GM19452 (cell line): ENCODE measurements around the gene FBXL5.

Experiments
- ATAC-seq: cut with Tn5 transposase; IDR thresholded peaks from one replicate; pipeline ENCODE4 v1.9.1; 2021; ENCODE audit not compliant: unreplicated experiment

FBXL5 gene

DNA sequence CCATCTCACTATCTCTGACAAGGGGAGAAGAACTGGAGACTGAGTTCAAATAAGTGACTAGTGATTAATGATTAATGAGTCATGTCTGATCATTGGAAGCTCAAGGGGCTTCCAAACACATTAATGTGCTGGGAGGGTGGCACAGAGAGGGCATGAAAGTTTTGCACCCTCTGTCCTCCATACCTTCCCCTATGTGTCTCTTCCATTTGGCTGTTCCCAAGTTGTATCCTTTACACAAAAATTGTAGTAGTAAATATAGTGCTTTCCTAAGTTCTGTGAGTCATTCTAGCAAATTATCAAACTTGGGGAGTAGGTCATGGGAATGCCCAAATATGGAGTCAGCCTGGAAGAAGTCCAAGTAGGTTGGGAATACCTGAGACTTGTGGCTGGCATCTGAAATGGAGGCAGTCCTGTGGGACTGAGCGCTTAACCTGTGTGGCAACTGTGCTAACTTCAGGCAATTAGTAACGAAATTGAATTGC is 22.4 kb upstream of the FBXL5 start:
- ATAC-seq: no peak

- no peak for ATAC-seq
These were observed 21.7 kb upstream of the FBXL5 start for GRCh38 chr4:15676899-15677298.

DNA sequence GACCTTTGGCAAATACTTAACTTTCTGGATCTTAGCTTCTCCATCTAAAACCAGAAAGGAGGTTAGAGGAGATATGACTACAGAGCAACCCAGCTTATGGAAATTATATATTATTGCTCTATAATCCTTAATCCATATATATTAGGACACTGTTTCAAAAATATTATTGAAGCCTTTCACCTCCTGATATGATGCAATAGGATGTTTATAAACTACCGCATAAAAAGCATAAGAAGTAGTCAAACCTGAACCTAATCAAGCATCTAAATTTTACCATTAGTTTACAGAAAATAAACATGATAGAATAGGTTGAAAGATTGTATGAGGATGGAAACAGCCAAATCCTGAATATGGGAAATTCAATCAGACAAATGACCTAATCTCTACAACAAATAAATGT is 20.9 kb upstream of the FBXL5 start:
- no peak for ATAC-seq

DNA sequence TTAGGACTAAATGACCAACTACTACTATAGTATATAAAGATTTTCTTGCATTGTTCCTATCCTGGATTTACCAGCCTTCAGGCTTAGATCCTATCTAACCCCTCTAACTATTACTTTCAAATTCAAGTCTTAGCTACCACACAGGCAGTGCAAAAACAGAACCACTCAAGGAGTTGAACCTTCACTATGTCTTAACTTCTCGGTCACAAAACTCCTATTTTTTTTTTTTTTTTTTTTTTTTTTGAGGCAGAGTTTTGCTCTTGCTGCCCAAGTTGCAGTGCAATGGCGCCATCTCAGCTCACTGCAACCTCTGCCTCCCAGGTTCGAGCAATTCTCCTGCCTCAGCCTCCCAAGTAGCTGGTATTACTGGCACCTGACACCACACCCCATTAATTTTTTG is 20.2 kb upstream of the FBXL5 start:
- ATAC-seq: no peak

GRCh38 chr4:15674926-15675325 is 19.8 kb upstream of the FBXL5 start:
- ATAC-seq: no peak

GRCh38 chr4:15674046-15674445 is 18.9 kb upstream of the FBXL5 start:
- ATAC-seq: no peak

- no peak for ATAC-seq
These were observed 18.2 kb upstream of the FBXL5 start for GRCh38 chr4:15673337-15673736.

GRCh38 chr4:15672101-15672500 is 16.9 kb upstream of the FBXL5 start:
- ATAC-seq: no peak

DNA sequence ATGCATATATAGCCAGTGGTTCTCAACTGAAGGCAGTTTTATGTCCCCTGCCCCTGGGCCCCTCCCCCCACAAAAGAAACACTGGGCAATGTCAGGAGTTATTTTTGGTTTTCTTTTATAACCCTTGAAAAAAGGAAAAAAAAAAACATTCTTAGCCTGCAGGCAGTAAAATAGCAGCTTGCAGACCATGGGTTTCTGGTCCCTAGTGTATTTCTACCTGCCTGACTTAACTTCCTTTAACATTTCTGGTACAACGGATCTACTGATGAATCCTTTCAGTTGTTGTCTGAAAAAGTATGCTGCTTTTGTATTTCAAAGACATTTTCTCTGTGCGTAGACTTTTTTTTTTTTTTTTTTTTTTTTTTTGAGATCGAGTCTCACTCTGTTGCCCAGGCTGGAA is 15.4 kb upstream of the FBXL5 start:
- no peak for ATAC-seq

DNA sequence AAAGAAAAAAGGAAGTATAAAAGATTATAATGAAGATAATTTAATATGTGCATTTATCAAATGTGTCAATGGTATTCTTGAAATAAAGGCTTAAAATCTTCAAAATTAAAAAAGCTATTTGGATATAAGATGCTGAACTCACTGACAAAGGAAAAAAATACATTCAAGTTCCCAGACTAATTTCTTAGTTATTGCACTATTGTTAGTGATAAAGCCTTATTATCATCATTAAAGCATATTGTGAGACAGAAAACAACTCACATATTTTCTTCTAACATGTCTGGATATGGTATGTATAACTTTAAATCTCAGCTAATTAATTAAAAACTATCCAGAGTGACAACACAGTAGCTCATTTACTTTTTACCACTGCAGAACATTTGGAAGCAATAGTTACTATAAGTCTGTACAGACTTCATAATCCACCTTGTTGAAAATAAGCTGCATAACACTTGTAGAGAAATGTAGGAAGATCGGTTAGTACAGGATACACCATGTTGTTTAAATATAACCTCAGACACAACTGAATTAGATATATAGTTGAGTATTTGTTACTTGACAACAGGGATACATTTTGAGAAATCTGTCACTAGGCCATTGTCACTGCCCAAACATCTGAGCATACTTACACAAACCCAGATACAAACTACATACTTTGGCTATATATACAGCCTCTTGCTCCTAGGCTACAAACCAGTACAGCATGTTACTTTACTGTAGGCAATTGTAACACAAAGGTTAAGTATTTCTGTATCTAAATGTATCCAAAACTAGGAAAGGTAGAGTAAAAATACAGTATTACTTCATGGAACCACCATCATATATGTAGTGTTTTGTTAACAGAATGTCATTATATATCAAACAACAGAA is 13.6 kb upstream of the FBXL5 start:
- no peak for ATAC-seq

DNA sequence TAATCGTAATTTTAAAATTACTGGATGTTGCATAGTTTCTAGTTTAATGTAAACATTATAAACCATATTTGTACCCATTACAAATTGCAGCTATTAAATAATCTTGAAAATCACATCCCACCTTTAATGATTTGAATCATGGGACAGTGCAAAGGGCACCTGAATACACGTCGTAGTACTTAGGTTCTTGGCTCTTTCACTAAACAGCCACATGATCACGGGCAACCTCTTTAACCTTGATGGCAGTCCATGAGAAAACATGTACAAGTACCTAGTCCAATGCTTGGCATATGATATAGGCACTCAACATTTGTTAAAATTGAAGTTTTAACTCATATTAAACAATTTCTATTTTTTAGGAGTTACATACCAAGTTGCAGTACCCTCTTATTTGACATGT is 11.8 kb upstream of the FBXL5 start:
- no peak for ATAC-seq

DNA sequence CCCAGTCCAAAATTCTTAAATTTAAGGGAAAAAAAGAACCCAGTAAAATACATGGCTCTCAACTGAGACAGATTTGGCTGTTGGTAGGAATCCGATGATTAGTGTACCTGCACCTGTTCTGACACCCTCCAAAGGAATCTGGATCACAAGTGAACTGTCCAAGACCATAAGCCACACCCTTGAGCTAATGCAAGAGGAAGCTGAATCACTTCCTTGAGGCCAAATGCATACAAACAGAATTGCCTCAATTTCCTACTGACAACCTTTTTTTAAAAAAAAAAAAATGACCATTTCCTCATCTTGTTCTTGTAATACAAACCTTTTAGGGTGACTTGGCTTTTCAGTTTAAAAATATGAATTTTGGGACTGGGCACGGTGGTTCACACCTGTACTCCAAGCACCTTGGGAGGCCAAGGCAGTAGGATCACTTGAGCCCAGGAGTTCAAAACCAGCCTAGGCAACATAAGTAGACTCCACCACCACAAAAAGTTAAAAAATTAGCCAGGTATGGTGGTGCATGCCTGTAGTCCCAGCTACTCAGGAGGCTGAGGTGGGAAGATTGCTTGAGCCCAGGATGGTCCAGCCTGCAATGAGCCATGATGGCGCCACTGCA is 10.7 kb upstream of the FBXL5 start:
- ATAC-seq: no peak

DNA sequence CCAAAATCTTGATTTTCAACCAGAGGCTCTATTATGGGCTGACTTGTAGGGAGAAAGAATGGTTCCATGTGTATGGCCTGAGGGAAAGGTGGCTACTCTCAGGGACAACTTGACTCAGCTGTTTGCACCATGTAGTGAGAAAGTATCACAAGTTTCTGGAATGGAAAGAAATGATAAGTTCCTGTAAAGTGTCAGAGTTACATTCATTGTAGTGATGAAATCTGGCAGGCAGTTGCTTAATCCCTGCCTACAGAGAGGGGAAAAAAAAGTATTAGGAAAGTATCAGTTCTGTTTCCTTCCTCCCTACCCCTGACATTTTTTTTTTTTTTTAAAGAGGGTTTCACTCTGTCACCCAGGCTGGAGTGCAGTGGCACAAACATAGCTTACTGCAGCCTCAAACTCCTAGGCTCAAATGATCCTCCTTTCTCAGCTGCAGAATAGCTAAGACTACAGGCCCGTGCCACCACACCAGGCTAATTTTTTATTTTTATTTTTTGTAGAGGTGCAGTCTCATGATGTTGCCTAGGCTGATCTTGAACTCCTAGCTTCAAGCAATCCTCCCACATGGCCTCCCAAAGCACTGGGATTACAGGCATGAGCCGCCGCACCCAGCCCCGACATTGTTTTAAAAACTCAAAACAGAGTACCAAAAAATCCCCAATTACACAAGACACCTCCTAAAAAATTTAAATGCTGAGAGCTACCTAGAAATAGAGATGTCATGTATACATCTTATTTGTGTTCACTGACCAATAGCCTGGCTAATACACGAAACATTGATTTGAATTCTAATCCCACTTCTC is 4.8 kb upstream of the FBXL5 start:
- ATAC-seq: no peak

DNA sequence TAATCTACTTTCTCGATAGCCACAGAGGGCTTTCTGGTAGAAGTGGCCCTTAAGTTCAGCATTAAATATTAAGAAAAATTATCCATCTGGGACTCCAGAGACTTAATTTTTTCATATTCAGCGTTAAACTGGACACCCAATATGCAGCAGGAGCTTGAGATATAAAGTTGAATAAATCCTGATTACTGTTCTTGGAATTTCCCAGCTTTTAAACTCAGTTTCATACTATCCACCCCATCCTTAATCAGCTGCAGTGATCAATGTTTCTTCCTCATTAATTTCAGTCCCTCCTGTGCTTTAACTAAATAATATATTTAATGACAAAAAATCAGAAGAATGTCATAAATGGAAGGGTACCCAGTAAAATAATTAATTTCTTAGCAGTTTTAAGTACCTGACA is 3.6 kb upstream of the FBXL5 start:
- ATAC-seq: no peak

DNA sequence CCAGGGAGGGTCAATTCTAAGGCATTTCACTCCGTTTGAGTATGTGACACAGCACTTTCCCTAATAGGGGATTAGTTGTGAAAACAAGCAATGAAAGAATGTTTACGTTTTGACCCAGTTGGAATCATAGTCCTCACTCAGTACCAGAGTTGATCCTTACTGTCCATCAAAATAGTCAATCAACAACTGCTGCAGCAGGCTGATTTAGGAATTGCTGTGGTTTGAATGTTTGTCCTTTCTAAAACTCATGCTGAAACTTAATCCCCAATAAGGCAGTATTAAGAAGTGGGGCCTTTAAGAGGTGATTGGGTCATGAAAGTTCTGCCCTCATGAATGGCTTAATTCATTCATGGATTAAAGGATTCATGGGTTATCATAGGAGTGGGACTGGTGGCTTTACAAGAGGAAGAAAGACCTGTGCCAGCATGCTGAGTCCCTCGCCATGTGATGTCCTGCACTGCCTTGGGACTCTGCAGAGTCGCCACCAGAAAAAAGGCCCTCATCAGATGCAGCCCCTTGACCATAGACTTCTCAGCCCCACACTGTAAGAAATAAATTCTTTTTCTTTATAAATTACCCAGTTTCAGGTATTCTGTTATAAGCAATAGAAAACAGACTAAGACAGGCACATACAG is 3.1 kb upstream of the FBXL5 start:
- ATAC-seq: no peak

- no peak for ATAC-seq
These were observed 2.2 kb upstream of the FBXL5 start for GRCh38 chr4:15657366-15657765.

- ATAC-seq: no peak
These were observed 897 bp upstream of the FBXL5 start for GRCh38 chr4:15656038-15656470.

- ATAC-seq: peak; percentile 51
These were observed 449 bp downstream of the FBXL5 start for GRCh38 chr4:15654593-15655222.

DNA sequence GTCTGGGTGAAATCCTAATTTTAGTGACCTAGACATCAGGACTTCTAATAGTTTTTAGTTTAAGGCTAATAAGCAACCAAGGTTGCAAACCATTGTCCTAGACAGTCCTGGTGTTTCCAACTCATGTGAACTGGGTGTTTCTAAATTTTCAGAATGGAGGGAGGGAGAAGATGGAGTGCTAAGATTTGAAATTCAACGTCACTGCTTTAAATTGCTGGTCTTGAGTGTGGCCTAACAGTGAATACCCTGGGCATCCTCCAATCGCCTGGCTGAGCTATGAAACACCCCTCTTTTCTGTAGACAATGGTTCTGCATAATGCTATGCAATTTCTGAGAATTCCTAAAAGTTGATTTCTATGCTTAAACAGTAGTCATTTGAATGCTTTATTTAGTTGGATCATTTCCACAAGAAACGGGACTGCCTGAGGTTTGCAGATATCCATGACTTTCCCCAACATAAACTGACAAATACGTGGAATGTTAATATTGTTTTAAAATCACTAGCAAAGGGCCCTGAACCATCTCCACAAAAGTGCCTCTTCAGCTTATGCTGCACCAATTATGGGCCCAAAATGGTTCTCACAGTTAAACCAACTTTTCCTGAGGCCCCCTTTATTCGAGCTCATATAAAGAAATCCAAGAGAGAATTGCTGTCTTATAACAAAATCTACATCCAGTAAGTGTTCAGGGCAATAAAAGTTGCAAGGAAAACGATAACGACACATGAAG is 1.1 kb downstream of the FBXL5 start:
- ATAC-seq: no peak

DNA sequence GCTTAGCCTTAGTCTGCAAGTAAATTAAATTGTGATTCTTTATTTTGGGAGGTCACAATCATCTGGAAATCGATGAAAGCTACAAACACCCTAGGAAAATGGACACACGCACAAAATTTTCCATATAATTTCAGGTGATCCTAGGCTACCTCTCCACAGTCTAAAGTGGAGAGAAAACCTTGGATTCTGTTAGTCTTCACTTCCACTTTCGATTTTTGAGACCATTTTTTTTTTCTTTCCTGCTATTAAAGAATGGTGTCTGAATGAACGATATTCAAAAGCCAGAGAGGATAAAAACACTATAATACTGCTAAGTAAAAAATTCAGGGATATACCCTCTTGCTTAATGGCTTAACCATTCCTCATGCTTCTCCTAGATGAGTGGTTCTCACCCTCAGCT is 1.7 kb downstream of the FBXL5 start:
- no peak for ATAC-seq
